GM23248 (cell line): Measurements from ENCODE around the gene MMP14. TPM values are rescaled to one million over a fixed set of nuclear protein-coding genes. Genes with fewer than 3 reads are reported as not detected.

ENCODE experiments used
- DNase-seq: peaks from one replicate; pipeline ENCODE4 v3.0.0-alpha.2; 2015
- H2AFZ ChIP-seq: fragments of 200-600 bp; sonication (generic); 2 replicates; pipeline ENCODE4 v1.6.1; 2016; ENCODE audit warnings: antibody characterized with exemption
- H3F3A ChIP-seq: fragments of 200-600 bp; sonication (generic); 2 replicates; pipeline ENCODE4 v1.6.1; 2016; ENCODE audit warnings: mild to moderate bottlenecking, antibody characterized with exemption, mixed run types; ENCODE audit not compliant: insufficient read depth
- H3K27ac ChIP-seq: fragments of 200-600 bp; sonication (generic); 2 replicates; pipeline ENCODE4 v1.5.1; 2016; ENCODE audit warnings: mild to moderate bottlenecking
- H3K27me3 ChIP-seq: fragments of 200-600 bp; sonication (generic); replicated peaks from 2 replicates; pipeline ENCODE4 v1.6.1; 2016; ENCODE audit warnings: mild to moderate bottlenecking; ENCODE audit not compliant: insufficient read depth
- H3K36me3 ChIP-seq: fragments of 200-600 bp; sonication (generic); 2 replicates; pipeline ENCODE4 v1.6.1; 2016; ENCODE audit warnings: low read depth, mild to moderate bottlenecking
- H3K4me1 ChIP-seq: fragments of 200-600 bp; sonication (generic); 2 replicates; pipeline ENCODE4 v1.6.1; 2016; ENCODE audit warnings: mild to moderate bottlenecking; ENCODE audit not compliant: insufficient read depth
- H3K4me2 ChIP-seq: fragments of 200-600 bp; sonication (generic); one replicate; pipeline ENCODE4 v1.6.1; 2016; ENCODE audit warnings: mild to moderate bottlenecking; ENCODE audit not compliant: unreplicated experiment
- H3K4me3 ChIP-seq: fragments of 200-600 bp; sonication (generic); 2 replicates; pipeline ENCODE4 v1.5.1; 2016; ENCODE audit warnings: mild to moderate bottlenecking
- H3K79me2 ChIP-seq: fragments of 200-600 bp; sonication (generic); 2 replicates; pipeline ENCODE4 v1.6.1; 2016; ENCODE audit warnings: mild to moderate bottlenecking; ENCODE audit not compliant: insufficient read depth
- H3K9ac ChIP-seq: fragments of 200-600 bp; sonication (generic); 2 replicates; pipeline ENCODE4 v1.6.1; 2016; ENCODE audit warnings: mild to moderate bottlenecking
- H3K9me2 ChIP-seq: fragments of 200-600 bp; sonication (generic); 2 replicates; pipeline ENCODE4 v1.6.1; 2016; ENCODE audit warnings: mixed run types, mild to moderate bottlenecking, moderate library complexity; ENCODE audit not compliant: insufficient read depth
- H3K9me3 ChIP-seq: fragments of 200-600 bp; sonication (generic); one replicate; pipeline ENCODE4 v1.6.1; 2017; ENCODE audit warnings: low read depth
- H4K20me1 ChIP-seq: fragments of 200-600 bp; sonication (generic); 2 replicates; pipeline ENCODE4 v1.6.0; 2016; ENCODE audit not compliant: insufficient read depth
- EZH2 ChIP-seq: fragments of 200-600 bp; sonication (generic); IDR thresholded peaks from 2 replicates; pipeline ENCODE4 v1.6.1; 2018; ENCODE audit warnings: antibody characterized with exemption, mild to moderate bottlenecking; ENCODE audit not compliant: insufficient read depth, poor library complexity, severe bottlenecking
- EZH2phosphoT487 ChIP-seq: fragments of 200-600 bp; sonication (generic); IDR thresholded peaks from 2 replicates; pipeline ENCODE4 v1.6.1; 2018; ENCODE audit warnings: antibody characterized with exemption, moderate library complexity, mild to moderate bottlenecking, low read depth; ENCODE audit not compliant: insufficient read depth
- WGBS, 2 experiments: methylation state at CpG; one replicate each; pipeline ENCODE4 v1.1.6; 2015 to 2017; ENCODE audit warnings: low lambda C conversion rate in 2 of 2, low coverage in 1 of 2; ENCODE audit errors: missing lambda C conversion rate in 2 of 2; 5-methylcytosine and 5-hydroxymethylcytosine counted together
- in situ Hi-C: fragments of 300-500 bp; cut with MboI; formaldehyde crosslinking; loops from 2 replicates; pipeline ENCODE4 v1.15.0; 2020
- polyA plus RNA-seq: library from polyadenylated mRNA; unstranded; fragments of >200 nt; fragmentation: Nextera tagmentation; extraction: Ambion mirVana; gene quantifications from 2 replicates; pipeline ENCODE4 v1.2.1, GENCODE V29; 2016
- total RNA-seq: library from RNA; depleted of rRNA; stranded (reverse); fragments of >200 nt; shearing (Covaris generic); gene quantifications from 2 replicates; pipeline ENCODE4 v1.2.3, GENCODE V29; 2014

The MMP14 gene
- total and polyA plus RNA-seq, 2 experiments from 2014 or later: 50.1 to 450 TPM

DNA sequence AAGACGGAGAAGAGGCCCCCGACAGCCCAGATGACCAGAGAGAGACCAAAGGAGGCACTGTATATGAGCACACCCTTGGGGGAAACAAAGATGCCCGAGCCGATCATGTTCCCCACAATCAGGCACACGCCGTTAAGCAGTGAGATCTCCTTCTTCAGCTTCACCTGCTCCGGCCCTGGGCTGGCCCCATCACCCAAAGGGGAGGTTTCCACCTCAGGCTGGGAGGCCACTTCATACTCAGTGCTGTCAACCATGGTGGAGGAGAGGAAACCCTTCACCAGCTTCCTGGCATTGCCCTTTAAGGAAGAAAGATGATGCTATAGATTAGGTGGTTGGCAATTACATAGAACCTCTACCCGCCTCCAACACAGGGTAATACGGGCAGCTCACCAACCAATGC is 23.2 kb upstream of the MMP14 start:
- no peak overlapping the region for H3K9ac ChIP-seq
- in situ Hi-C loops: no loop called here
- no peaks in the 10 kb centered on the region for H3K27me3 ChIP-seq
- no peak overlapping the region for H3K27ac ChIP-seq
- no peaks in the 10 kb centered on the region for H3K36me3 ChIP-seq
- H4K20me1 ChIP-seq: no peaks in the 10 kb centered on the region
- no peak for DNase-seq
- no peaks in the 10 kb centered on the region for H3K9me2 ChIP-seq
- H2AFZ ChIP-seq: no peak overlapping the region
- H3K4me3 ChIP-seq: no peak overlapping the region
- H3F3A ChIP-seq: peaks cover 5% of the 10 kb centered on the region
- no peaks in the 10 kb centered on the region for H3K79me2 ChIP-seq
- H3K4me1 ChIP-seq: peaks cover 5% of the 10 kb centered on the region; the same call in 1 of the 2 replicates
- no peak overlapping the region for H3K4me2 ChIP-seq
- no peak for TF ChIP-seq EZH2phosphoT487
- no peak for TF ChIP-seq EZH2
- no peaks in the 10 kb centered on the region for H3K9me3 ChIP-seq
- 65 to 72% methylated on average over 9 of the region's 9 CpGs for WGBS, 2 experiments

DNA sequence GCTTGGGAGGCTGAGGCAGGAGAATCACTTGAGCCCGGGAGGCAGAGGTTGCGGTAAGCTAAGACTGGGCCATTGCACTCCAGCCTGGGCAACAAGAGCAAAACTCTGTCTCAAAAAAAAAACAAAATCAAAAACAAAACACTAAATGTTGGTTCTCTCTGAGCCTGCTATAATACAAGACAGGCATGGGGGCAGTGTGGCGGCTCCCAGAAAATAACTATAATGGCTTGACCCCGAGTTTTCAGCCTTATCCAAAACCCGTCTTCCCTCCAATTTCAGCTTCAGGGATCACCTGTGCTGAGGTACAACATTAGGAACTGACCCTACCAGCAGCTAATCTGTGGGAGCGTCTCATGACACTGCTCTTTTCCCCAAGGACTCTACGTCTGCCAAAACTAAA is 22.0 kb upstream of the MMP14 start:
- H3K36me3 ChIP-seq: no peaks in the 10 kb centered on the region
- DNase-seq: no peak
- H3K27me3 ChIP-seq: no peaks in the 10 kb centered on the region
- no peaks in the 10 kb centered on the region for H3K9me2 ChIP-seq
- peaks cover 8% of the 10 kb centered on the region; the same call in 1 of the 2 replicates for H3K4me1 ChIP-seq
- 92 to 93% methylated on average over 7 of the region's 7 CpGs for WGBS, 2 experiments
- no peaks in the 10 kb centered on the region for H3K79me2 ChIP-seq
- no peaks in the 10 kb centered on the region for H3K9me3 ChIP-seq
- H3K27ac ChIP-seq: no peak overlapping the region
- H2AFZ ChIP-seq: no peak overlapping the region
- TF ChIP-seq EZH2phosphoT487 (no peak), EZH2 (no peak)
- in situ Hi-C loops: no loop called here
- no peak overlapping the region for H3K4me2 ChIP-seq
- no peak overlapping the region for H3K9ac ChIP-seq
- peaks cover 7% of the 10 kb centered on the region for H3F3A ChIP-seq
- H3K4me3 ChIP-seq: no peak overlapping the region
- no peaks in the 10 kb centered on the region for H4K20me1 ChIP-seq

DNA sequence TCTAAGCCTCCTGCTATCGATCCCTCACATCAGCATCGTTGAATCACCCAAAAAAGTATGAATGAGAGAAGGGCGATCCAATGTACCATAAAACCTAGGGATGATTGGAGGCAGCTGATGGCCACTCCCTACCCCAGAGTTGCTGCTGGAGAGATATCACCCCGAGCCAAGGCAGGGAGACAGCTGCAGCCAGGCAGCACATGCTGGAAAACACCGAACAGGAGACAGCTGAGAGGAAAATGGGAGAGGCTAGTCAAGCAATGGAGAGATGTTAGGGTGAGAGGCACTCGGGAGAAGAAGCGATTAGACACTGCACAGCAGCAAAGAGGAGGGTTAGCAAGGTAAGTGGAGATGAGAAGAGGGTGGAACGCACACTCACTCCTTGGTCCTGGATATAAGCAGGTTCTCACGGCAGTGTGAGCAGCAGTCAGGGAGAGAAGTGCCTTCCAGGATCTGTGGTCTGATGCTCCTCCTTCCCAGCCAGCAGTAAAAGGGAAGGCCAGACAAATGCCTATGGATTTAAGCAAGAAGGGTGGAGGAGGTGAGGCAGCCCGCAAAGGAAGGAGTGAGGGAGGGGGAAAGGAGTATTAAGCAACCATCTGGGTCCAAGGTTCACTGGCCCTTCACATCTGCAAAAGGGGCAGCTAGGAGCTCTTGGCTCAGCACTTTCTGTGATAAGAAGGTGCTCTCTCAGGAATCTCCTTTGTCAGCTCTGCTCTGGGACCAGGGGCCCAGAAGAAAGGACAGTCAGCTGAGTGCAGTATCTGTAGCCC is 21.3 kb upstream of the MMP14 start, which contains the start of gene SLC7A7:
TSS of gene SLC7A7 (minus strand) at position 495 of the 773 bp plus-strand sequence. CDS start 2,037 bp downstream, outside the sequence.
- peak within 1 kb of the TSS; percentile 49 for H2AFZ ChIP-seq

DNA sequence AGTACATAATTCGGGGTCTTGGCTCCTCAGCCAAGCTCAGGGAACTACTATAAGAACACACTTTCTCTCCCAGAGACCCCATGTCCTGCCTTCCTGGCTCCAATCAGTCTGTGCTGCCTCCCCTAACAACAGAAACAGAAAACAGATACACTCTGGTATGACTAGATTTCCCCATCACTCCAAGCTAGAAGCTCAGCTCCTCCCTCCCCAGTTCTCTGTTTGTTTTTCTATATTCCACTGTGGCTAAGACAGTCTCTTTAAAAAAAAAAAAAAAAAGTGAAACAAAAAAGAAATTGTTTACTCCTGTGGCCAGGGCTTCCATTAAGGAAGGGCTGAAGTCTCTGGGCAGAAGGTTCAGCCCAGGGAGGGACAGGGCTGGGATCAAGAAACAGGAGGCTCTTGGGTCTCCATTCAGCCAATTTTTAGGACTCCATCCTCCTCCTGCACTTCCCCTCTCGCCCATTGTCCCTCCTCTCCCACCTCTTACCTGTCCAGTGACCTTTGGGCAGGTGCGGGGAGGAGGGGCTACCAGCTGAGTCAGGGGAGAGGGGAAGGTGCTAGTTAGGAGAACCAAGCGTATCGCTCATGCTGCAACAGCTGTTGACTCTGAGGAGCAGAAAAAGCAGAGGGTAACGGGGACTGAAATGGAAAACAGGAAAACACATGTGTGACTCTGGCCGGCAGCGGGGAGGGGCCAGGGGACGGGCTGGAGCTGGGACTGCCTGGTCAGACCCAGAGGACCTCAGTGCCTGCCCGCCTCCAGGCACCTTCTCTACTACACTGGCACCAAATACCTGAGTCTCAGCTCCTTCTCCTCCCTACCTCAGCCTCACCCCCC is 17.0 kb upstream of the MMP14 start:
- H3K27ac ChIP-seq: peak overlapping the region; percentile 50
- no peaks in the 10 kb centered on the region for H3K79me2 ChIP-seq
- H4K20me1 ChIP-seq: no peaks in the 10 kb centered on the region
- peaks cover 23% of the 10 kb centered on the region for H3F3A ChIP-seq
- WGBS, 2 experiments: 8 to 9% methylated on average over 10 of the region's 10 CpGs
- no peaks in the 10 kb centered on the region for H3K36me3 ChIP-seq
- H3K9me3 ChIP-seq: no peaks in the 10 kb centered on the region
- H3K27me3 ChIP-seq: no peaks in the 10 kb centered on the region
- in situ Hi-C loops: no loop called here
- peak; percentile 84 for DNase-seq
- H3K4me1 ChIP-seq: peaks cover 30% of the 10 kb centered on the region
- TF ChIP-seq EZH2phosphoT487 (no peak), EZH2 (no peak)
- H3K9ac ChIP-seq: peak overlapping the region; percentile 77
- H3K9me2 ChIP-seq: no peaks in the 10 kb centered on the region
- H2AFZ ChIP-seq: peak overlapping the region; percentile 73
- H3K4me3 ChIP-seq: peak overlapping the region; percentile 40; the same call in 1 of the 2 replicates
- peak overlapping the region; percentile 64 for H3K4me2 ChIP-seq

More for the DNA sequence above, 21.3 kb upstream of the MMP14 start, which contains the start of gene SLC7A7:
- Histone ChIP-seq H3K4me3 (no peak within 1 kb of the TSS), H3F3A (peaks cover 7% of the 10 kb centered on the region), H3K27me3 (no peaks in the 10 kb centered on the region), H3K4me1 (peaks cover 16% of the 10 kb centered on the region; the same call in 1 of the 2 replicates), H4K20me1 (no peaks in the 10 kb centered on the region), H3K9me2 (no peaks in the 10 kb centered on the region), H3K4me2 (no peak within 1 kb of the TSS), H3K36me3 (no peaks in the 10 kb centered on the region), H3K9me3 (no peaks in the 10 kb centered on the region), H3K9ac (no peak within 1 kb of the TSS), H3K27ac (no peak within 1 kb of the TSS), H3K79me2 (no peaks in the 10 kb centered on the region)
- no peak for DNase-seq
- WGBS, 2 experiments: 22 to 29% methylated on average over 10 of the region's 10 CpGs
- TF ChIP-seq EZH2 (no peak), EZH2phosphoT487 (no peak)
- in situ Hi-C loops: no loop called here
